ENCODE data around the gene MSI2.

Gene MSI2

GRCh38 chr17:57732062-57732461, 475.7 kb downstream of the MSI2 start (continued):
- TF ChIP-seq POU6F1 (CRISPR knock-in tag; IDR thresholded peaks at IDR 0.05; ENCODE audit: borderline replicate concordance, low read depth) (no peak), BACH2 (CRISPR knock-in tag; IDR thresholded peaks at IDR 0.05; ENCODE audit: borderline replicate concordance) (no peak), PPARA (CRISPR knock-in tag; IDR thresholded peaks at IDR 0.05; ENCODE audit: borderline replicate concordance) (no peak)

- no peak for ATAC-seq
- TF ChIP-seq PPARA (CRISPR knock-in tag; IDR thresholded peaks at IDR 0.05; ENCODE audit: borderline replicate concordance) (no peak), GLIS3 (CRISPR knock-in tag; IDR thresholded peaks at IDR 0.05) (no peak), ARNTL (CRISPR knock-in tag; IDR thresholded peaks at IDR 0.05; ENCODE audit: borderline replicate concordance, low read depth) (no peak), PATZ1 (CRISPR knock-in tag; IDR thresholded peaks at IDR 0.05; ENCODE audit: borderline replicate concordance) (no peak), SNAI2 (CRISPR knock-in tag; IDR thresholded peaks at IDR 0.05) (no peak), CREB5 (CRISPR knock-in tag; IDR thresholded peaks at IDR 0.05; ENCODE audit: low read depth) (no peak), ZFP3 (CRISPR knock-in tag; IDR thresholded peaks at IDR 0.05) (no peak), ISL1 (CRISPR knock-in tag; IDR thresholded peaks at IDR 0.05) (no peak), POU6F1 (CRISPR knock-in tag; IDR thresholded peaks at IDR 0.05; ENCODE audit: borderline replicate concordance, low read depth) (no peak), ESRRG (CRISPR knock-in tag; IDR thresholded peaks at IDR 0.05) (no peak), ZNF8 (CRISPR knock-in tag; IDR thresholded peaks at IDR 0.05) (no peak), ZNF565 (CRISPR knock-in tag; conservative IDR thresholded peaks at IDR 0.05; ENCODE audit: low read depth) (no peak), BACH2 (CRISPR knock-in tag; IDR thresholded peaks at IDR 0.05; ENCODE audit: borderline replicate concordance) (no peak), TSHZ2 (CRISPR knock-in tag; IDR thresholded peaks at IDR 0.05) (no peak)
Measured at GRCh38 chr17:57733085-57733484, 476.8 kb downstream of the MSI2 start.
